ENCODE results near the gene REEP2.

- TF ChIP-seq POLR2AphosphoS5 (IDR thresholded peaks at IDR 0.05; ENCODE audit: borderline replicate concordance, low read depth, low read length) (no peak), EZH2 (IDR thresholded peaks at IDR 0.05) (no peak)
Observed at GRCh38 chr5:138466900-138467710, 28.2 kb downstream of the REEP2 start.
